Ovary (tissue), 1 donor: Measurements from ENCODE around the gene MGA.

ENCODE experiments used
- EP300 ChIP-seq: sonication (generic); formaldehyde crosslinking; IDR thresholded peaks from one replicate; pipeline ENCODE4 v1.6.1; 2017; ENCODE audit warnings: antibody characterized with exemption
- POLR2A ChIP-seq: fragments of 450-650 bp; IDR thresholded peaks from one replicate; pipeline ENCODE4 v1.6.1; 2017; ENCODE audit warnings: antibody characterized with exemption, mild to moderate bottlenecking, moderate library complexity

DNA sequence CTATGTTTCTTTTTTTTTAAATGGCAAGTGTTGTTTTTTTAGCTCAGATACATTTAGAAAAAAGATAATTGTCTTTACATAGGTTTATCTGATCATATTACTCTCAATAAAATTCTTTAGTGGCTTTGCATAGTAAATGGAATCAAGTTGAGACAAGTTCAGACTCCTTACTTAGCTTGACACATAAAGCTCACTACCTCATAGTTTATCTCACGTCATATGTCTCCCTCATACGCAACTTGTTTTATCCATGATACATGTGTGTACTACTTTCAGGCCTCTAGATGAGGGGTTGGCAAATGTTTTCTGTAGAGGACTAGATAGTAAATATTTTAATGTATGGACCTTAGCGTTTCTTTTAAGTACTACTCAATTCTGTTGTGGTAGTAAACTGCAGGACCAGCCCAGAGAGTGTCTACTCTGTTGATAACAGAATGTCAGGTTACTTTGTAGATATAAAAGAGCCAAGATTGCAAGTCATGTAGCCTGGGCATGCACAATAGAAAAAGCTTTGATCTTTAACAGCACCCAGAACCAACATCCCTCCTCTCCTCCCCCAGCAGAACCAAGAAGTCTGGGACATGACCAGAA, 28.2 kb upstream of the MGA start:
- no peak for TF ChIP-seq EP300
- TF ChIP-seq POLR2A: no peak
